NCI-H345 treated with DMSO at 0.1 percent for 48 hours (cell line): ENCODE results near the gene TMEM131L.
"Not testable (repeated sequence)": the region's sequence is repeated elsewhere in the genome, so short reads cannot be mapped to it uniquely, and the experiment has no call there.

ENCODE experiments used
- DNase-seq: peaks from one replicate; lab custom pipeline; 2025; ENCODE audit not compliant: unreplicated experiment; lab: John Stamatoyannopoulos, UW

Gene TMEM131L

GRCh38 chr4:153641532-153641931, 175.4 kb downstream of the TMEM131L start:
- DNase-seq: no peak

- peak; percentile 29 for DNase-seq
Observed at GRCh38 chr4:153643406-153644383, 177.5 kb downstream of the TMEM131L start.

- no peak for DNase-seq
Observed at GRCh38 chr4:153645183-153645582, 179.0 kb downstream of the TMEM131L start.

GRCh38 chr4:153646261-153646660, 180.1 kb downstream of the TMEM131L start:
- DNase-seq: no peak

GRCh38 chr4:153646978-153647377, 180.8 kb downstream of the TMEM131L start:
- no peak for DNase-seq

GRCh38 chr4:153647975-153648374, 181.8 kb downstream of the TMEM131L start:
- no peak for DNase-seq

- DNase-seq: no peak
Observed at GRCh38 chr4:153649572-153649991, 183.4 kb downstream of the TMEM131L start.

- DNase-seq: peak; percentile 70
Observed at GRCh38 chr4:153651116-153651515, 185.0 kb downstream of the TMEM131L start.

- DNase-seq: no peak
Observed at GRCh38 chr4:153651587-153651986, 185.4 kb downstream of the TMEM131L start.

- DNase-seq: no peak
Observed at GRCh38 chr4:153652051-153652784, 186.1 kb downstream of the TMEM131L start.

GRCh38 chr4:153655002-153655541, 188.9 kb downstream of the TMEM131L start:
- no peak for DNase-seq

- no peak for DNase-seq
Observed at GRCh38 chr4:153655928-153656327, 189.8 kb downstream of the TMEM131L start.

- no peak for DNase-seq
Observed at GRCh38 chr4:153661215-153661822, 195.2 kb downstream of the TMEM131L start.

GRCh38 chr4:153661908-153662307, 195.7 kb downstream of the TMEM131L start:
- no peak for DNase-seq

- DNase-seq: no peak
Observed at GRCh38 chr4:153663667-153664066, 197.5 kb downstream of the TMEM131L start.

- not testable (repeated sequence) for DNase-seq
Observed at GRCh38 chr4:153666505-153666904, 200.3 kb downstream of the TMEM131L start.

- DNase-seq: no peak
Observed at GRCh38 chr4:153668647-153669046, 202.5 kb downstream of the TMEM131L start.

GRCh38 chr4:153669838-153670237, 203.7 kb downstream of the TMEM131L start:
- no peak for DNase-seq

- no peak for DNase-seq
Observed at GRCh38 chr4:153676486-153676885, 210.3 kb downstream of the TMEM131L start.

GRCh38 chr4:153676984-153677383, 210.8 kb downstream of the TMEM131L start:
- no peak for DNase-seq

GRCh38 chr4:153679486-153679885, 213.3 kb downstream of the TMEM131L start:
- no peak for DNase-seq
